Uterus (tissue), 2 donors: Measurements from ENCODE around the gene ASB14.

Source experiments
- CTCF ChIP-seq, 4 experiments: fragments of 200-600 bp in 2 of 4; fragments of 450-650 bp in 2 of 4; sonication (generic) in 2 of 4; IDR thresholded peaks; one replicate each; pipeline ENCODE4 v1.5.1; 2016 to 2019; ENCODE audit warnings: antibody characterized with exemption in 4 of 4, mild to moderate bottlenecking in 2 of 4, moderate library complexity in 1 of 4
- POLR2A ChIP-seq, 2 donors: fragments of 450-650 bp; IDR thresholded peaks; one replicate each; pipeline ENCODE4 v1.6.1; 2016; ENCODE audit warnings: antibody characterized with exemption in 2 of 2, mild to moderate bottlenecking in 1 of 2, moderate library complexity in 1 of 2

- no peak for TF ChIP-seq CTCF (IDR thresholded peaks at IDR 0.05)
- TF ChIP-seq POLR2A (IDR thresholded peaks at IDR 0.05): no peak
These were observed 5.3 kb downstream of the ASB14 start for GRCh38 chr3:57287205-57287604.
